Tibial nerve (tissue), 3 donors: ENCODE results near the gene IGFBP1.

Experiments
- POLR2A ChIP-seq, 2 donors: fragments of 450-650 bp; IDR thresholded peaks; one replicate each; pipeline ENCODE4 v1.6.1; 2017; ENCODE audit warnings: antibody characterized with exemption in 2 of 2, mild to moderate bottlenecking in 2 of 2, moderate library complexity in 2 of 2
- TF ChIP-seq, protein P1 (sequence below), 5 experiments: fragments of 200-600 bp in 3 of 5; fragments of 450-650 bp in 2 of 5; sonication (generic) in 3 of 5; IDR thresholded peaks; one replicate each; pipeline ENCODE4 v1.5.1; 2016 to 2019; ENCODE audit warnings: antibody characterized with exemption in 5 of 5, mild to moderate bottlenecking in 3 of 5, moderate library complexity in 2 of 5

GRCh38 chr7:45867471-45867870 is 20.8 kb upstream of the IGFBP1 start:
- TF ChIP-seq, protein P1, sequence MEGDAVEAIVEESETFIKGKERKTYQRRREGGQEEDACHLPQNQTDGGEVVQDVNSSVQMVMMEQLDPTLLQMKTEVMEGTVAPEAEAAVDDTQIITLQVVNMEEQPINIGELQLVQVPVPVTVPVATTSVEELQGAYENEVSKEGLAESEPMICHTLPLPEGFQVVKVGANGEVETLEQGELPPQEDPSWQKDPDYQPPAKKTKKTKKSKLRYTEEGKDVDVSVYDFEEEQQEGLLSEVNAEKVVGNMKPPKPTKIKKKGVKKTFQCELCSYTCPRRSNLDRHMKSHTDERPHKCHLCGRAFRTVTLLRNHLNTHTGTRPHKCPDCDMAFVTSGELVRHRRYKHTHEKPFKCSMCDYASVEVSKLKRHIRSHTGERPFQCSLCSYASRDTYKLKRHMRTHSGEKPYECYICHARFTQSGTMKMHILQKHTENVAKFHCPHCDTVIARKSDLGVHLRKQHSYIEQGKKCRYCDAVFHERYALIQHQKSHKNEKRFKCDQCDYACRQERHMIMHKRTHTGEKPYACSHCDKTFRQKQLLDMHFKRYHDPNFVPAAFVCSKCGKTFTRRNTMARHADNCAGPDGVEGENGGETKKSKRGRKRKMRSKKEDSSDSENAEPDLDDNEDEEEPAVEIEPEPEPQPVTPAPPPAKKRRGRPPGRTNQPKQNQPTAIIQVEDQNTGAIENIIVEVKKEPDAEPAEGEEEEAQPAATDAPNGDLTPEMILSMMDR (IDR thresholded peaks at IDR 0.05): no peak
- TF ChIP-seq POLR2A (IDR thresholded peaks at IDR 0.05): no peak
